NCI-H2196 treated with DMSO at 0.1 percent for 48 hours (cell line): ENCODE data around the gene CD200.
"Not testable (repeated sequence)": the region's sequence is repeated elsewhere in the genome, so short reads cannot be mapped to it uniquely, and the experiment has no call there.

Experiments used
- DNase-seq: peaks from one replicate; lab custom pipeline; 2025; ENCODE audit not compliant: unreplicated experiment; lab: John Stamatoyannopoulos, UW

CD200 gene

GRCh38 chr3:112384769-112385168 is 51.8 kb downstream of the CD200 start:
- DNase-seq = no peak

GRCh38 chr3:112388972-112389371 is 56.0 kb downstream of the CD200 start:
- no peak for DNase-seq

- no peak for DNase-seq
These were observed 57.0 kb downstream of the CD200 start for GRCh38 chr3:112389961-112390360.

- DNase-seq = no peak
These were observed 58.1 kb downstream of the CD200 start for GRCh38 chr3:112390783-112391641.

- no peak for DNase-seq
These were observed 58.7 kb downstream of the CD200 start for GRCh38 chr3:112391648-112392047.

- no peak for DNase-seq
These were observed 59.7 kb downstream of the CD200 start for GRCh38 chr3:112392393-112393359.

- no peak for DNase-seq
These were observed 60.4 kb downstream of the CD200 start for GRCh38 chr3:112393360-112393728.

- DNase-seq = no peak
These were observed 61.2 kb downstream of the CD200 start for GRCh38 chr3:112394003-112394640.

- no peak for DNase-seq
These were observed 62.4 kb downstream of the CD200 start for GRCh38 chr3:112395181-112395895.

- DNase-seq = no peak
These were observed 62.9 kb downstream of the CD200 start for GRCh38 chr3:112395896-112396290.

GRCh38 chr3:112397556-112397955 is 64.6 kb downstream of the CD200 start:
- DNase-seq = no peak

GRCh38 chr3:112399064-112399463 is 66.1 kb downstream of the CD200 start:
- no peak for DNase-seq

- not testable (repeated sequence) for DNase-seq
These were observed 66.6 kb downstream of the CD200 start for GRCh38 chr3:112399554-112399953.

- not testable (repeated sequence) for DNase-seq
These were observed 67.4 kb downstream of the CD200 start for GRCh38 chr3:112400317-112400716.

- no peak for DNase-seq
These were observed 68.7 kb downstream of the CD200 start for GRCh38 chr3:112401617-112402016.

GRCh38 chr3:112403103-112403502 is 70.1 kb downstream of the CD200 start:
- DNase-seq = no peak

- not testable (repeated sequence) for DNase-seq
These were observed 72.1 kb downstream of the CD200 start for GRCh38 chr3:112404924-112405549.

GRCh38 chr3:112405845-112406244 is 72.9 kb downstream of the CD200 start:
- no peak for DNase-seq

- DNase-seq = no peak
These were observed 74.4 kb downstream of the CD200 start for GRCh38 chr3:112407214-112407887.
